GM20000 (cell line): ENCODE data around the gene P2RY8.
A peak's percentile ranks its signal among the peaks of the same experiment; 100 is the strongest.

Source experiments
- DNase-seq: peaks from one replicate; pipeline ENCODE4 v3.0.0; 2012; ENCODE audit warnings: low spot score
- TF ChIP-seq, protein P1 (sequence below): IDR thresholded peaks from 2 replicates; pipeline ENCODE4 v1.5.1; 2012; ENCODE audit warnings: mild to moderate bottlenecking, control low read depth; ENCODE audit errors: extremely low read depth, missing control alignments

The P2RY8 gene

DNA sequence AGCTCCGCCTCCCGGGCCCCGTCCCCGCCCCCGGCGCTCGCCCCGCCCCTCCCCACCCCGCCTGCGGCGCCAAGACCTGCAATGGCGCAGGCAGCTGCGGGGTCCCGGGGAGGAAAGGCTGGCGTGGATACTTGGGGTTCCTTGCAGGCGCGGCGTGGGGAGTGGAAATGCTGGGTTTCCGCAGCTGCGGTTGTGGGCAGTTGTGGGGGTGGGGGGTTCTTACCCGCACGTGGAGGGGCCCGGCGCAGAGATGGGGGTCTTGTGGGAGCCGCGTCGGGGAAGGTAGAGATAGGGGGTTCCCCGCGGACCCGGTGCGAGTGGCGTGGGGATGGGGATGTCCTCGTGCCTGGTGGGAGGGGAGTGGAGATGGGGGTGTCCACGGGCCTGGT, 83.6 kb downstream of the P2RY8 start:
- peak; percentile 60 for DNase-seq

DNA sequence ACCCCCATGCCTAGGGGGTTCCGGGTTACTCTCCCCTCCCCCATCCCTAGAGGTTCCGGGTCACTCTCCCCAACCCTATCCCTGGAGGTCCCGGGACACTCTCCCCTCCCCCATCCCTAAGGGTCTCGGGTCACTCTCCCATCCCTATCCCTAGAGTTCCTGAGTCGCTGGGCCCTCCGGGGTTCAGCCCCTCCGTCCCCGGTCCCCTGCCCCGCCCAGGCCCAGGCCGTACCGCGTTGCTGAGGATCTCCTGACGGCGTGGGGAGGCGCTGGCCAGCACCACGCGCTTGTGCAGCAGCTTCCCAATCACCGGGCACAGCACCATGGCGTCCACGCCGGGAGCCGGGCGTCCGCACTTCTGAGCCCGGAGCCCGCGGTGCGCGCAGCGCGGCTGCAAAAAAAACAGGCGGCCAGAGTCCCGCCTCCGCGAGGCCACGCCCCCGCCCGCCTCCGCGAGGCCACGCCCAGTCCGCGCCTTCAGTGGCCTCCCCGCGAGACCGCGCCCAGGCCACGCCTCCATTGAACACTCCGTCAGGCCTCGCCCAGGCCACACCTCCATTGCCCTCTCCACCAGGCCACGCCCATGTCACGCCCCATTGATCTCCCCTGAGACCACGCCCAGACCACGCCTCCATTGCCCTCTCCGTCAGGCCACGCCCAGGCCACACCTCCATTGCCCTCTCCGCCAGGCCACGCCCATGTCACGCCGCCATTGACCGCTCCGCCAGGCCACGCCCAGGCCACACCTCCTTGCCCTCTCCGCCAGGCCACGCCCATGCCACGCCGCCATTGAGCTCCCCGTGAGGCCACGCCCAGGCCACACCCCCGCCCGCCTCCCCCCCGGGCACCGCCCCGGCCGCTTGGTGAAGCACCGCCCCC, 84.2 kb downstream of the P2RY8 start, which contains the start of gene ASMTL:
Gene ASMTL (minus strand): TSS at position 394 of the 879 bp plus-strand sequence. CDS start 69 bp downstream, at position 325.
- DNase-seq, result peak; percentile 99
- TF ChIP-seq, protein P1, sequence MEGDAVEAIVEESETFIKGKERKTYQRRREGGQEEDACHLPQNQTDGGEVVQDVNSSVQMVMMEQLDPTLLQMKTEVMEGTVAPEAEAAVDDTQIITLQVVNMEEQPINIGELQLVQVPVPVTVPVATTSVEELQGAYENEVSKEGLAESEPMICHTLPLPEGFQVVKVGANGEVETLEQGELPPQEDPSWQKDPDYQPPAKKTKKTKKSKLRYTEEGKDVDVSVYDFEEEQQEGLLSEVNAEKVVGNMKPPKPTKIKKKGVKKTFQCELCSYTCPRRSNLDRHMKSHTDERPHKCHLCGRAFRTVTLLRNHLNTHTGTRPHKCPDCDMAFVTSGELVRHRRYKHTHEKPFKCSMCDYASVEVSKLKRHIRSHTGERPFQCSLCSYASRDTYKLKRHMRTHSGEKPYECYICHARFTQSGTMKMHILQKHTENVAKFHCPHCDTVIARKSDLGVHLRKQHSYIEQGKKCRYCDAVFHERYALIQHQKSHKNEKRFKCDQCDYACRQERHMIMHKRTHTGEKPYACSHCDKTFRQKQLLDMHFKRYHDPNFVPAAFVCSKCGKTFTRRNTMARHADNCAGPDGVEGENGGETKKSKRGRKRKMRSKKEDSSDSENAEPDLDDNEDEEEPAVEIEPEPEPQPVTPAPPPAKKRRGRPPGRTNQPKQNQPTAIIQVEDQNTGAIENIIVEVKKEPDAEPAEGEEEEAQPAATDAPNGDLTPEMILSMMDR, result no peak

More for the DNA sequence above, 83.6 kb downstream of the P2RY8 start:
- TF ChIP-seq, protein P1, result no peak

DNA sequence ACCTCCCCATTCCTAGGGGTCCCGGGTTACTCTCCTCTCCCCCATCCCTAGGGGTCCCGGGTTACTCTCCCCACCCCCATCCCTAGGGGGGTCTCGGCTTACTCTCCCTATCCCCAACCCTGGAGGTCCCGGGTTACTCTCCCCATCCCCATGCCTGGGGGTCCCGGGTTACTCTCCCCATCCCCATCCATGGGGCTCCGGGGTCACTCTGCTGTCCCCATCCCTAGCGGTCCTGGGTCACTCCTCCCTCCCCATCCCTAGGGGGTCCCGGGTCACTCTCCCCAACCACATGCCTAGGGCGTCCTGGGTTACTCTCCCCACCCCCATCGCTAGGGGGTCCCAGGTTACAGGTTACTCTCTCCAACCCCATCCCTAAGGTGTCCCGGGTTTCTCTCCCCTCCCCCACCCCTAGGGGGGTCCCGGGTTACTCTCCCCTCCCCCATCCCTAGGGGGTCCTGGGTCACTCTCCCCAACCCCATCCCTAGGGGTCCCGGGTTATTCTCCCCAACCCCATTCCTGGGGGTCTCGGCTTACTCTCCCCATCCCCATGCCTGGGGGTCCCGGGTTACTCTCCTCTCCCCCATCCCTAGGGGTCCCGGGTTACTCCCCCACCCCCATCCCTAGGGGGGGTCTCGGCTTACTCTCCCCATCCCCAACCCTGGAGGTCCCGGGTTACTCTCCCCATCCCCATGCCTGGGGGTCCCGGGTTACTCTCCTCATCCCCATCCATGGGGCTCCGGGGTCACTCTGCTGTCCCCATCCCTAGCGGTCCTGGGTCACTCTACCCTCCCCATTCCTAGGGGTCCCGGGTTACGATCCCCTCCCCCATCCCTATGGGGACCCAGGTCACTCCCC, 85.1 kb downstream of the P2RY8 start:
- no peak for DNase-seq
- TF ChIP-seq, protein P1, result no peak

DNA sequence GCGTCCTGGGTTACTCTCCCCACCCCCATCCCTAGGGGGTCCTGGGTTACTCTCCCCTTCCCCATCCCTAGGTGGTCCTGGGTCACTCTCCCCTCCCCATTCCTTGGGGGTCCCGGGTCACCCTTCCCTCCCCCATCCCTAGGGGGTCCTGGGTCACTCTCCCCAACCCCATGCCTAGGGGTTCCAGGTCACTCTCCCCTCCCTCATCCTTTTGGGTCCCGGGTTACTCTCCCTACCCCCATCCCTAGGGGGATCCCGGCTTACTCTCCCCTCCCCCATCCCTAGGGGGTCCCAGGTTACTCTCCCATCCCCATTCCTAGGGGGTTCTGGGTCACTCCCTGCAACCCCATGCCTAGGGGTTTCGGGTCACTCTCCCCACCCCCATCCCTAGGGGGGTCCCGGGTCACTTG, 85.7 kb downstream of the P2RY8 start:
- no peak for DNase-seq
- TF ChIP-seq, protein P1, result no peak

DNA sequence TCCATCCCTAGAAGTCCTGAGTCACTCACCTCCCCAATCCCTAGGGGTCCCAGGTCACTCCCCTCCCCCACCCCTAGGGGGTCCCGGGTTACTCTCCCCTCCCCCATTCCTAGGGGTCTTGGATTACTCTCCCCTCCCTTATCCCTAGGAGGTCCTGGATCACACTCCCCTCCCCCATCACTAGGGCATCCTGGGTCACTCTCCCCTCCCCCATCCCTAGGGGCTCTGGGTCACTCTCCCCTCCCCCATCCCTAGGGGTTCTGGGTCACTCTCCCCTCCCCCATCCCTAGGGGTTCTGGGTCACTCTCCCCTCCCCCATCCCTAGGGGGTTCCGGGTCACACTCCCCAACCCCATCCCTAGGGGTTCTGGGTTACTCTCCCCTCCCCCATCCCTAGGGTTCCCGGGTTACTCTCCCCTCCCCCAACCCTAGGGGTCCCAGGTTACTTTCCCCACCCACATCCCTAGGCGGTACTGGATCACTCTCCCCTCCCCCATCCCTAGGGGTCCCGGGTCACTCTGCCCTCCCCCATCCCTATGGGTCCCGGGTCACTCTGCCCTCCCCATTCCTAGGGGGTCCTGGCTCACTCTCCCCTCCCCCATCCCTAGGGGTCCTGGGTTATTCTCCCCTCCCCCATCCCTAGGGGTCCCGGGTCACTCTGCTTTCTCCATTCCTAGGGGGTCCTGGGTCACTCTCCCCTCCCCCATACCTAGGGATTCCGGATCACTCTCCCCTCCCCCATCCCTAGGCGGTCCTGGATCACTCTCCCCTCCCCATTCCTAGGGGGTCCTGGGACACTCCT, 86.4 kb downstream of the P2RY8 start:
- DNase-seq, result peak; percentile 6
- TF ChIP-seq, protein P1, result no peak

DNA sequence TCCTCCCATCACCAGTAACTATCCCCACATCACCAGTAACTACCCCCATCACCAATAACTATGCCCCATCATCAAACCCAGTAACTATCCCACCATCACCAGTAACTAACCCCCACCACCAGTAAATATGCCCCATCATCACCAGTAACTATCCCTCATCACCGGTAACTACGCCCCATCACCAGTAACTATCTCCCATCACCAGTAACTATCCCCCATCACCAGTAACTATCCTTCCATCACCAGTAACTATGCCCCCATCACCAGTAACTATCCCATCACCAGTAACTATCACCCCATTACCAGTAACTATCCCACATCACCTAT, 87.2 kb downstream of the P2RY8 start:
- no peak for DNase-seq
- TF ChIP-seq, protein P1, result no peak
